OCI-LY7 (cell line): Measurements from ENCODE around the gene ZFP36.

Experiments
- CTCF ChIP-seq: fragments of 200-600 bp; sonication (generic); conservative IDR thresholded peaks from 2 replicates; pipeline ENCODE4 v1.5.1; 2014; ENCODE audit warnings: mild to moderate bottlenecking, antibody characterized with exemption, low read length, moderate library complexity, mixed read lengths
- EZH2phosphoT487 ChIP-seq: fragments of 200-600 bp; sonication (generic); IDR thresholded peaks from 2 replicates; pipeline ENCODE4 v1.6.1; 2018; ENCODE audit warnings: low read depth, borderline replicate concordance, mild to moderate bottlenecking, mixed run types, antibody characterized with exemption, low read length, moderate library complexity, mixed read lengths

- TF ChIP-seq CTCF (no peak), EZH2phosphoT487 (no peak)
Measured at GRCh38 chr19:39427707-39428106, 21.1 kb downstream of the ZFP36 start.
